Fibroblast of the aortic adventitia (primary cell): Measurements from ENCODE around the gene TDG. TPM values are rescaled to one million over a fixed set of nuclear protein-coding genes. Genes with fewer than 3 reads are reported as not detected.

Source experiments
- DNase-seq: peaks from one replicate; pipeline ENCODE4 v3.0.0-alpha.2; 2010; ENCODE audit warnings: low read depth
- H3K4me3 ChIP-seq: 2 replicates; pipeline ENCODE4 v1.5.1; 2011; ENCODE audit warnings: low read depth, mild to moderate bottlenecking, control low read depth, low read length, moderate library complexity
- CTCF ChIP-seq: IDR thresholded peaks from 2 replicates; pipeline ENCODE4 v1.5.1; 2011; ENCODE audit warnings: mild to moderate bottlenecking, low read length, control low read depth, inconsistent platforms; ENCODE audit not compliant: insufficient read depth
- total RNA-seq: library from RNA; depleted of rRNA; stranded (reverse); fragments of >200 nt; gene quantifications from 2 replicates; pipeline ENCODE4 v1.2.3, GENCODE V29; 2012; ENCODE audit warnings: low replicate concordance

Gene TDG
- total RNA-seq, 1 donor: 16.5 TPM

- no peak for DNase-seq
- TF ChIP-seq CTCF: no peak
- no peak overlapping the region for H3K4me3 ChIP-seq
Measured at GRCh38 chr12:103975368-103975767, 9.7 kb downstream of the TDG start.

- H3K4me3 ChIP-seq: no peak overlapping the region
- no peak for TF ChIP-seq CTCF
- DNase-seq: no peak
Measured at GRCh38 chr12:103978384-103978982, 12.8 kb downstream of the TDG start.

GRCh38 chr12:103986829-103987228 lies 21.2 kb downstream of the TDG start:
- no peak overlapping the region for H3K4me3 ChIP-seq
- no peak for TF ChIP-seq CTCF
- no peak for DNase-seq

DNA sequence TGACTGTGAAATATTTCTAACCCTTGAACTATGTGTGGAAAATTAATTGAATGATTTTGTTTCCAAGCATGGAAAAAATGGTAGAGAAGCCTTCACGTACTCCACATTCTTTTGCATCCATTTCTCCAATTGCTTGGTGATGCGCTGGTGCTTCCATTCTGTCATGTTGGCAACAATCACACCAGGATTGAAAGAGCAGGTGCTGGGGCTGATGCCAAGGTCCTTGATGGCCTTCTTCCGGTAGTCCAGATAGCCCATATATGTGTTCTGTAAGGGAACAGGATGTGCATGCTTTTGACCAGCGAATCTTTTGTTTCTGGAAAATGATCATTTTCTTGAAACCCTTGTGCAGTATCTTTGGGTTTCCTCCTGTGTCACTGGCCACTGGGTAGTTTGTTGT lies 28.6 kb downstream of the TDG start:
- no peak for TF ChIP-seq CTCF
- no peak for DNase-seq
- H3K4me3 ChIP-seq: no peak overlapping the region

- DNase-seq: no peak
- H3K4me3 ChIP-seq: no peak overlapping the region
- no peak for TF ChIP-seq CTCF
Measured at GRCh38 chr12:103996595-103996994, 30.9 kb downstream of the TDG start.

- no peak overlapping the region for H3K4me3 ChIP-seq
- peak; percentile 67 for DNase-seq
- no peak for TF ChIP-seq CTCF
Measured at GRCh38 chr12:103997286-103997900, 31.7 kb downstream of the TDG start.

DNA sequence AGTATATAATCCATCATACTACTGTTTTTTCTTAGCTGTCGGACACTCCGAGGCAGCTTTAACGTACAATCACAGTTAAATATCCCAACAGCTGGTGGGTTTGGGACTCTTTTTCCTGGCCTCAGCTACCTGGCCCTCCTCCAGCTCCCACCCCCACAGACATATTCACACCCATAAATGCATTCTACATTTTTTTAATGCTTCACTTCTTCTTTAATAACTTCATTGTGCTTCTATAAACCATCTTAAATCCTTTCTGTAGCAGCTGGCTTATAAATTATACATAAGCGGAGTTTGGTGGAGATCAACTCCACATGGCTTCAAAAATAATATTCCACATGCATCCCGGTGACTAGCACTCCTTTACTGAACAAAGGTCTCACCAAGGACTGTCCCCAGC lies 33.3 kb downstream of the TDG start:
- DNase-seq: no peak
- TF ChIP-seq CTCF: no peak
- H3K4me3 ChIP-seq: no peak overlapping the region
